ENCODE results near the gene SCRN2.

The SCRN2 gene

GRCh38 chr17:47844814-47845715 lies 4.0 kb upstream of the SCRN2 start:
- no peak for DNase-seq

- DNase-seq, result no peak
These were observed 3.2 kb upstream of the SCRN2 start for GRCh38 chr17:47844227-47844626.

- no peak for DNase-seq
These were observed 2.3 kb upstream of the SCRN2 start for GRCh38 chr17:47843391-47843730.

GRCh38 chr17:47841488-47842291 lies 617 bp upstream of the SCRN2 start:
- no peak for DNase-seq

- DNase-seq, result no peak
These were observed 902 bp downstream of the SCRN2 start for GRCh38 chr17:47840001-47840741.

GRCh38 chr17:47839071-47839470 lies 2.0 kb downstream of the SCRN2 start:
- no peak for DNase-seq

GRCh38 chr17:47838636-47839035 lies 2.4 kb downstream of the SCRN2 start:
- DNase-seq, result no peak

GRCh38 chr17:47837401-47838039 lies 3.6 kb downstream of the SCRN2 start:
- DNase-seq, result no peak

- no peak for DNase-seq
These were observed 4.5 kb downstream of the SCRN2 start for GRCh38 chr17:47836601-47837000.

- DNase-seq, result no peak
These were observed 6.3 kb downstream of the SCRN2 start for GRCh38 chr17:47834756-47835155.

GRCh38 chr17:47831934-47832327 lies 9.1 kb downstream of the SCRN2 start:
- DNase-seq, result no peak

GRCh38 chr17:47831003-47831933 lies 9.8 kb downstream of the SCRN2 start, which contains the start of the genes LRRC46 and MRPL10:
Gene LRRC46 (plus strand): TSS chr17:47831670. CDS start chr17:47831990, 320 bp downstream.
Gene MRPL10 (minus strand): TSS chr17:47831541. CDS start chr17:47831511, 30 bp downstream.
- peak; percentile 97 for DNase-seq

GRCh38 chr17:47830396-47831002 lies 10.6 kb downstream of the SCRN2 start:
- no peak for DNase-seq

- DNase-seq, result no peak
These were observed 11.2 kb downstream of the SCRN2 start for GRCh38 chr17:47829870-47830269.

GRCh38 chr17:47823519-47823918 lies 17.6 kb downstream of the SCRN2 start:
- no peak for DNase-seq

- no peak for DNase-seq
These were observed 18.3 kb downstream of the SCRN2 start for GRCh38 chr17:47822785-47823184.

GRCh38 chr17:47821424-47822391 lies 19.4 kb downstream of the SCRN2 start, which contains the start of gene OSBPL7:
Gene OSBPL7 (minus strand): TSS chr17:47821794. CDS start chr17:47820278, 1,516 bp downstream.
- DNase-seq, result peak; percentile 93

- DNase-seq, result no peak
These were observed 20.0 kb downstream of the SCRN2 start for GRCh38 chr17:47821031-47821423.

- no peak for DNase-seq
These were observed 20.9 kb downstream of the SCRN2 start for GRCh38 chr17:47820033-47820789.
